Prostate gland (tissue), 2 donors: ENCODE data around the gene WDR87. TPM values are rescaled to one million over a fixed set of nuclear protein-coding genes. Genes with fewer than 3 reads are reported as not detected.

Experiments
- DNase-seq: peaks from one replicate; pipeline ENCODE4 v3.0.0-alpha.2; 2019; ENCODE audit warnings: low spot score
- H3K27ac ChIP-seq, 2 donors: fragments of 200-600 bp; sonication (generic); 2 replicates each; pipeline ENCODE4 v1.5.1; 2017 to 2019
- H3K27me3 ChIP-seq: fragments of 200-600 bp; sonication (generic); replicated peaks from 2 replicates; pipeline ENCODE4 v1.5.1; 2019; ENCODE audit not compliant: insufficient read depth
- H3K36me3 ChIP-seq, 2 donors: fragments of 200-600 bp; sonication (generic); 1 replicate in 1 of 2; 2 replicates in 1 of 2; pipeline versions ENCODE4 v1.5.1 to v1.8.1; 2017 to 2019
- H3K4me1 ChIP-seq: fragments of 200-600 bp; sonication (generic); replicated peaks from 2 replicates; pipeline ENCODE4 v1.5.1; 2019
- H3K4me3 ChIP-seq, 2 donors: fragments of 200-600 bp; sonication (generic); 2 replicates each; pipeline ENCODE4 v1.5.1; 2017 to 2019
- H3K9me3 ChIP-seq: fragments of 200-600 bp; sonication (generic); 2 replicates; pipeline ENCODE4 v1.5.1; 2017
- POLR2A ChIP-seq: fragments of 450-650 bp; IDR thresholded peaks from one replicate; pipeline ENCODE4 v1.6.1; 2016; ENCODE audit warnings: antibody characterized with exemption, mild to moderate bottlenecking
- POLR2AphosphoS5 ChIP-seq: sonication (generic); formaldehyde crosslinking; IDR thresholded peaks from one replicate; pipeline ENCODE4 v1.6.1; 2017; ENCODE audit warnings: antibody characterized with exemption
- WGBS: methylation state at CpG from one replicate; pipeline ENCODE4 v1.1.5; 2018; 5-methylcytosine and 5-hydroxymethylcytosine counted together
- intact Hi-C: fragments of 100-400 bp; cut with DNase I; formaldehyde crosslinking; loops from one replicate; pipeline ENCODE4 v1.14.2; 2022
- total RNA-seq, 2 donors: library from RNA; depleted of rRNA; stranded (reverse); fragments of >200 nt; gene quantifications; one replicate each; pipeline ENCODE4 v1.1.0, GENCODE V29; 2016
- TF ChIP-seq, protein P1 (sequence below), 4 experiments: fragments of 200-600 bp in 2 of 4; fragments of 450-650 bp in 2 of 4; sonication (generic) in 2 of 4; IDR thresholded peaks; 1 replicate in 3 of 4; 2 replicates in 1 of 4; pipeline ENCODE4 v1.5.1; 2016 to 2019; ENCODE audit warnings: antibody characterized with exemption in 4 of 4, mild to moderate bottlenecking in 2 of 4, moderate library complexity in 2 of 4

WDR87 gene
- total RNA-seq, 2 donors from 2014 or later: 2.0 TPM; not detected in 1

- Histone ChIP-seq H3K27ac (no peak overlapping the region), H3K36me3 (no peaks in the 10 kb centered on the region), H3K27me3 (no peaks in the 10 kb centered on the region), H3K4me1 (no peaks in the 10 kb centered on the region), H3K4me3 (no peak overlapping the region), H3K9me3 (no peaks in the 10 kb centered on the region)
- 57% methylated on average over 11 of the region's 11 CpGs for WGBS
- DNase-seq: no peak
- intact Hi-C loops: no loop called here
- TF ChIP-seq POLR2A: no peak
- TF ChIP-seq POLR2AphosphoS5: no peak
- TF ChIP-seq, protein P1, sequence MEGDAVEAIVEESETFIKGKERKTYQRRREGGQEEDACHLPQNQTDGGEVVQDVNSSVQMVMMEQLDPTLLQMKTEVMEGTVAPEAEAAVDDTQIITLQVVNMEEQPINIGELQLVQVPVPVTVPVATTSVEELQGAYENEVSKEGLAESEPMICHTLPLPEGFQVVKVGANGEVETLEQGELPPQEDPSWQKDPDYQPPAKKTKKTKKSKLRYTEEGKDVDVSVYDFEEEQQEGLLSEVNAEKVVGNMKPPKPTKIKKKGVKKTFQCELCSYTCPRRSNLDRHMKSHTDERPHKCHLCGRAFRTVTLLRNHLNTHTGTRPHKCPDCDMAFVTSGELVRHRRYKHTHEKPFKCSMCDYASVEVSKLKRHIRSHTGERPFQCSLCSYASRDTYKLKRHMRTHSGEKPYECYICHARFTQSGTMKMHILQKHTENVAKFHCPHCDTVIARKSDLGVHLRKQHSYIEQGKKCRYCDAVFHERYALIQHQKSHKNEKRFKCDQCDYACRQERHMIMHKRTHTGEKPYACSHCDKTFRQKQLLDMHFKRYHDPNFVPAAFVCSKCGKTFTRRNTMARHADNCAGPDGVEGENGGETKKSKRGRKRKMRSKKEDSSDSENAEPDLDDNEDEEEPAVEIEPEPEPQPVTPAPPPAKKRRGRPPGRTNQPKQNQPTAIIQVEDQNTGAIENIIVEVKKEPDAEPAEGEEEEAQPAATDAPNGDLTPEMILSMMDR (IDR thresholded peaks at IDR 0.05): no peak
Observed at GRCh38 chr19:37953171-37953917, 47.0 kb upstream of the WDR87 start.

- H3K9me3 ChIP-seq: no peaks in the 10 kb centered on the region
- H3K27me3 ChIP-seq: no peaks in the 10 kb centered on the region
- no peak overlapping the region for H3K4me3 ChIP-seq
- intact Hi-C loops: no loop called here
- H3K36me3 ChIP-seq: no peaks in the 10 kb centered on the region
- H3K27ac ChIP-seq: no peak overlapping the region
- TF ChIP-seq, protein P1 (IDR thresholded peaks at IDR 0.05): no peak
- no peak for TF ChIP-seq POLR2AphosphoS5
- TF ChIP-seq POLR2A: no peak
- no peaks in the 10 kb centered on the region for H3K4me1 ChIP-seq
- DNase-seq: no peak
- 82% methylated on average over 4 of the region's 4 CpGs for WGBS
Observed at GRCh38 chr19:37951816-37952210, 45.4 kb upstream of the WDR87 start.

GRCh38 chr19:37950471-37951175 lies 44.2 kb upstream of the WDR87 start:
- Histone ChIP-seq H3K27me3 (no peaks in the 10 kb centered on the region), H3K36me3 (no peaks in the 10 kb centered on the region), H3K9me3 (no peaks in the 10 kb centered on the region), H3K4me3 (no peak overlapping the region), H3K4me1 (no peaks in the 10 kb centered on the region), H3K27ac (no peak overlapping the region)
- no peak for DNase-seq
- 78% methylated on average over 25 of the region's 25 CpGs for WGBS
- intact Hi-C loops: no loop called here
- TF ChIP-seq, protein P1 (IDR thresholded peaks at IDR 0.05): no peak
- TF ChIP-seq POLR2AphosphoS5 (no peak), POLR2A (no peak)

DNA sequence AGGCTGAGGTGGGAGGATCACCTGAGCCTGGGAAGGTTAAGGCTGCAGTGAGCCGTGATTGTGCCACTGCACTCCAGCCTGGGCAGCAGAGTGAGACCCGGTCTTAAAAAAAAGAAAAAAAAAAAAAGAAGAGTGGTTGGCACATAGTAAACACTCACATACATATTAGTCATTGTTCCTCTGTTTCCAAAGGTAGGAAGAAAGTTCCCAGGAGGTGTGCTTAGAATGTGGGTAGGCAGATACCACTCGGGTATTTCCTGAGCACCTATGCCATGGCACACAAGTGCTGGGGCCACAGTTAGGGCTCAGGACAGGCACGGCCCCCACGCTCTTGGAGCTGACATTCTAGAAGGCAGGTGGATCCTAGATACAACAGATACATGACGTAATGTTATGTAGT lies 42.0 kb upstream of the WDR87 start:
- H3K9me3 ChIP-seq: no peaks in the 10 kb centered on the region
- no peaks in the 10 kb centered on the region for H3K36me3 ChIP-seq
- no peaks in the 10 kb centered on the region for H3K27me3 ChIP-seq
- H3K27ac ChIP-seq: no peak overlapping the region
- H3K4me3 ChIP-seq: no peak overlapping the region
- intact Hi-C loops: no loop called here
- no peak for TF ChIP-seq POLR2AphosphoS5
- TF ChIP-seq, protein P1 (IDR thresholded peaks at IDR 0.05): no peak
- TF ChIP-seq POLR2A: no peak
- WGBS: 76% methylated on average over 6 of the region's 6 CpGs
- no peaks in the 10 kb centered on the region for H3K4me1 ChIP-seq
- no peak for DNase-seq

- intact Hi-C loops: no loop called here
- H3K4me1 ChIP-seq: no peaks in the 10 kb centered on the region
- no peaks in the 10 kb centered on the region for H3K27me3 ChIP-seq
- DNase-seq: no peak
- TF ChIP-seq POLR2AphosphoS5 (no peak), POLR2A (no peak)
- TF ChIP-seq, protein P1 (IDR thresholded peaks at IDR 0.05): no peak
- no peaks in the 10 kb centered on the region for H3K36me3 ChIP-seq
- H3K27ac ChIP-seq: no peak overlapping the region
- H3K9me3 ChIP-seq: no peaks in the 10 kb centered on the region
- 77% methylated on average over 5 of the region's 5 CpGs for WGBS
- H3K4me3 ChIP-seq: no peak overlapping the region
Observed at GRCh38 chr19:37947778-37948177, 41.4 kb upstream of the WDR87 start.
